Left ventricle myocardium inferior (tissue), 1 donor: ENCODE data around the gene GMPS. TPM values are rescaled to one million over a fixed set of nuclear protein-coding genes. Genes with fewer than 3 reads are reported as not detected.

ENCODE experiments used
- DNase-seq: peaks from one replicate; pipeline ENCODE4 v3.0.0-alpha.2; 2020
- H3K27ac ChIP-seq: fragments of 200-600 bp; replicated peaks from 2 replicates; pipeline ENCODE4 v1.8.0; 2021
- H3K27me3 ChIP-seq: fragments of 200-600 bp; 2 replicates; pipeline ENCODE4 v1.8.0; 2021; ENCODE audit warnings: low read depth
- H3K36me3 ChIP-seq: fragments of 200-600 bp; 2 replicates; pipeline ENCODE4 v1.8.0; 2021
- H3K4me1 ChIP-seq: fragments of 200-600 bp; 2 replicates; pipeline ENCODE4 v1.8.0; 2021
- H3K4me3 ChIP-seq: fragments of 200-600 bp; 2 replicates; pipeline ENCODE4 v1.8.0; 2021; ENCODE audit warnings: mild to moderate bottlenecking, moderate library complexity
- H3K9me3 ChIP-seq: fragments of 200-600 bp; replicated peaks from 2 replicates; pipeline ENCODE4 v1.8.0; 2021
- intact Hi-C: fragments of 100-400 bp; cut with micrococcal nuclease; formaldehyde crosslinking; loops from one replicate; pipeline ENCODE4 v1.11.0; 2022
- total RNA-seq: library from RNA; stranded (reverse); fragmentation: NEBNext Ultra II Directional; extraction: Animal tissue kit (Norgen Biotek cat#: 25700); gene quantifications from one replicate; pipeline ENCODE4 v1.2.1, GENCODE V29; 2021
- TF ChIP-seq, protein P1 (sequence below): fragments of 200-600 bp; IDR thresholded peaks from 2 replicates; pipeline ENCODE4 v1.8.0; 2021; ENCODE audit warnings: antibody characterized with exemption, mild to moderate bottlenecking, borderline replicate concordance
- donor health status: DM: no; HTN: yes; CAD: no; lungs with severe emphysema.

Gene GMPS
- total RNA-seq, 1 donor from 2014 or later: 29.4 TPM

DNA sequence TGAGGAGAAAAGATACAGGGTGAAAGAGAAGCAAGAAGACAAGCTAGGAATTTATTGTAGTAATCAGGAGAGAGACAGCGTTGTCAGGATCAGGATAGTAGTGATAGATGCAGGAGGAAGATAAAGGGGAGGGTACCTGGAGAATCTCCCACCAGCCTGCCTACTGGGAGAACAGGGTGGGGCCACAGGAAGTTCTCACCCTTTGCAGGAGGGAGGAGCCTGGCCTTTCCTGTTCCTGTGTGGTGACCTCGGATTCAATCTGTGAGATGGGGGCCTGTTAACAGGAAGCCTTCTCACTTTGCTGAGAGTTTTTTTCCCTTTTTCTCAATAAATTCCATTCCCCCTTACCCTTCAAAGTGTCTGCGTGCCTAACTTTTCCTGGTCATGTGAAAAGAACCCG, 37.6 kb downstream of the GMPS start:
- Histone ChIP-seq H3K27ac (no peak overlapping the region), H3K4me3 (no peak overlapping the region), H3K4me1 (peaks cover 14% of the 10 kb centered on the region), H3K9me3 (no peaks in the 10 kb centered on the region), H3K36me3 (peaks cover 70% of the 10 kb centered on the region), H3K27me3 (no peaks in the 10 kb centered on the region)
- intact Hi-C loops: no loop called here
- no peak for DNase-seq
- TF ChIP-seq, protein P1, sequence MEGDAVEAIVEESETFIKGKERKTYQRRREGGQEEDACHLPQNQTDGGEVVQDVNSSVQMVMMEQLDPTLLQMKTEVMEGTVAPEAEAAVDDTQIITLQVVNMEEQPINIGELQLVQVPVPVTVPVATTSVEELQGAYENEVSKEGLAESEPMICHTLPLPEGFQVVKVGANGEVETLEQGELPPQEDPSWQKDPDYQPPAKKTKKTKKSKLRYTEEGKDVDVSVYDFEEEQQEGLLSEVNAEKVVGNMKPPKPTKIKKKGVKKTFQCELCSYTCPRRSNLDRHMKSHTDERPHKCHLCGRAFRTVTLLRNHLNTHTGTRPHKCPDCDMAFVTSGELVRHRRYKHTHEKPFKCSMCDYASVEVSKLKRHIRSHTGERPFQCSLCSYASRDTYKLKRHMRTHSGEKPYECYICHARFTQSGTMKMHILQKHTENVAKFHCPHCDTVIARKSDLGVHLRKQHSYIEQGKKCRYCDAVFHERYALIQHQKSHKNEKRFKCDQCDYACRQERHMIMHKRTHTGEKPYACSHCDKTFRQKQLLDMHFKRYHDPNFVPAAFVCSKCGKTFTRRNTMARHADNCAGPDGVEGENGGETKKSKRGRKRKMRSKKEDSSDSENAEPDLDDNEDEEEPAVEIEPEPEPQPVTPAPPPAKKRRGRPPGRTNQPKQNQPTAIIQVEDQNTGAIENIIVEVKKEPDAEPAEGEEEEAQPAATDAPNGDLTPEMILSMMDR: no peak

DNA sequence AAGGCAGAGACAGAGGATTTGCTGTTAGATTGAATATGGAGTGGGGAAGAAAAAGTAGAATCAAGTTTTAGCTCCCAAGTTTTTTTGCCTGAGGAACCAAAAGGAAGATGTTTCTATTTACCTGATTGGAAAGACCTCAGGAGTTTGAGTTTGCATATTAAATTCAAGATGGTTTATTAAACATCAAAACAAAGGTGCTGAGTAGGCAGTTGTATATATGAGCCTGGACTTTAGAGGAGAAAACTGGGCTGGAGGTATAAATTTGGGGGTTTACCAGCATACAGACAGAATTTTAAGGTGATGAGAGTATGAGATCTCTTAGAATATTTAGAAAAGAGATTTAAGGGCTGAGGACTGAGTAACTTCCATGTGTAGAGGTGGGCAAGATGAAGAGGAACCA, 38.2 kb downstream of the GMPS start:
- Histone ChIP-seq H3K36me3 (peaks cover 70% of the 10 kb centered on the region), H3K4me1 (peaks cover 15% of the 10 kb centered on the region), H3K4me3 (no peak overlapping the region), H3K27ac (no peak overlapping the region), H3K9me3 (no peaks in the 10 kb centered on the region), H3K27me3 (no peaks in the 10 kb centered on the region)
- TF ChIP-seq, protein P1: no peak
- no peak for DNase-seq
- intact Hi-C loops: no loop called here

DNA sequence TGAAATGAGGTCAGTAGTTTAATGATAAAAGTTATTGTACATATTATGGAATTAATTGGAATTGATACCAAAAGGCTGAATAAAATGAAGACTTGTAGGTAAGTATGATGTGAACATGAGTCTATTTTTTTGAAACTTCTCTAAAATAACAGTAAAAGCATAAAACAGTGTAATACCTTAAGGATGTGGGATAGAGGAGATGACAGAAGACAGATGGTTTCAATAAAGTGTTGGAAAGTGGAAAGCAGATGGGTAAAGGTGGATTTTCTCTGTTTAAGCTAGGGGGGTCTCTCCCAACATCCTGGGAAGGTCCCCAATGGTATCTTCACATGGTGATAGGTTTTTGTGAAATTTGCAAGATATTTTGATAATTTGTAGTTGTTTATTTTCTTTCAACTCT, 41.6 kb downstream of the GMPS start:
- Histone ChIP-seq H3K36me3 (peaks cover 72% of the 10 kb centered on the region), H3K27me3 (no peaks in the 10 kb centered on the region), H3K4me1 (peaks cover 15% of the 10 kb centered on the region), H3K27ac (no peak overlapping the region), H3K4me3 (no peak overlapping the region), H3K9me3 (no peaks in the 10 kb centered on the region)
- no peak for DNase-seq
- TF ChIP-seq, protein P1: no peak
- intact Hi-C loops: no loop called here

DNA sequence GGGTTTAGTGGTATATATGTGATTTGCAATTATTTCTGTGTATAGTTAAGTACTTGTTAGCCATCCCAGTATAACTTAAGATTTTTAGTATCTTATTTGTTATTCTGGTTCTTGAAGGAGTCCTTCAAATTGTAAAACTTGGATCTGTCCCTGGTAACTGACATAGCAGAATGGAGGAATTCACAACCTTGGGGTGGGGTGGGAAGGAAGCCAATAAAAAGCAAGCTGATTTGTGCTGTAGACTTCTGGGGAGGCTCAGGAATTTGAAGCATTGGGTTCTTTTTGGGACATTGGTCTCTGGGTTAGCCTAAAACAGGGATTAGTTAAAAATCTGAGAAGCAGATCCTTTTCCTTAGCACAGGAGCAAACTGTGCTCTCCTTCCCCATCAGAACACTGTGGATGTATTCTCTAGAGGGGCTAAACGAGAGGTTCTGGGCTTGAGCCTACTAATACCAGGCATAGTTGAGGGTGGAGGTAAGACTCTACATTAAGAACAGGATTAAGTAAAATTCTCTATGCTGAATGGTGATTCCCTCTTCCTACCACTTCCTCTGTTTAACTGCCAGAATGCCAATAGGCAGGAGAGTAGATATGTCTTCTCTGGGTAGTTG, 42.2 kb downstream of the GMPS start:
- Histone ChIP-seq H3K36me3 (peaks cover 74% of the 10 kb centered on the region), H3K27ac (no peak overlapping the region), H3K9me3 (no peaks in the 10 kb centered on the region), H3K27me3 (no peaks in the 10 kb centered on the region), H3K4me3 (no peak overlapping the region), H3K4me1 (peaks cover 15% of the 10 kb centered on the region)
- DNase-seq: no peak
- TF ChIP-seq, protein P1: no peak
- intact Hi-C loops: no loop called here

DNA sequence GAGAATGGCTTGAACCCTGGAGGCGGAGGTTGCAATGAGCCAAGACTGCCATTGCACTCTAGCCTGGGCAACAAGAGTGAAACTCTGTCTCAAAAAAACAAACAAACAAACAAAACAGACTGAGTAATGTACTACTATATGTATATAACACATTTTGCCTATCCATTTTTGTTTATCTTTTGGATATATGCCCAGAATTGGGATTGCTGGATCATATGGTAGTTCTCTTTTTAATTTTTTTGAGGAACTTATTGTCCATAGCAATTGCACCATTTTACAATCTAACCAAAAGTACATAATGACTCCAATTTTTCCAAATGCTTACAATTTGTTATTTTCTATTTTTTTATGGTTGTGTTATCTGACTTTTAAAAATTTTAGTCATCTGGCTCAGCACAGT, 47.3 kb downstream of the GMPS start:
- no peak for DNase-seq
- TF ChIP-seq, protein P1: no peak

More for the DNA sequence above, 47.3 kb downstream of the GMPS start:
- Histone ChIP-seq H3K36me3 (peaks cover 79% of the 10 kb centered on the region), H3K4me1 (peaks cover 4% of the 10 kb centered on the region), H3K4me3 (no peak overlapping the region), H3K27ac (no peak overlapping the region), H3K9me3 (no peaks in the 10 kb centered on the region), H3K27me3 (no peaks in the 10 kb centered on the region)
- intact Hi-C loops: no loop called here
